ENCODE measurements around the gene JAK1. TPM values are rescaled to one million over a fixed set of nuclear protein-coding genes. Genes with fewer than 3 reads are reported as not detected.
A peak's percentile ranks its signal among the peaks of the same experiment; 100 is the strongest.

JAK1 gene
- total RNA-seq, 3 donors from 2014 or later = 179 to 258 (median 196) TPM

GRCh38 chr1:64880449-64880848 lies 85.9 kb downstream of the JAK1 start:
- DNase-seq (ENCODE audit: low spot score in 2 of 2) = no peak
- Histone ChIP-seq H3K9me3 (no peaks in the 10 kb centered on the region), H3K4me3 (no peak overlapping the region), H3K36me3 (peaks cover 3% of the 10 kb centered on the region), H3K4me1 (no peaks in the 10 kb centered on the region), H3K27me3 (no peaks in the 10 kb centered on the region), H3K27ac (no peak overlapping the region)
- no peak for TF ChIP-seq POLR2AphosphoS5 (IDR thresholded peaks at IDR 0.05)
- TF ChIP-seq CTCF (IDR thresholded peaks at IDR 0.05) = no peak
- TF ChIP-seq POLR2A (IDR thresholded peaks at IDR 0.05) = no peak
- intact Hi-C loops (cut with DNase I; ENCODE audit: low total_unique reads) = no loop called here

GRCh38 chr1:64878931-64879611 lies 87.3 kb downstream of the JAK1 start:
- no peaks in the 10 kb centered on the region for H3K9me3 ChIP-seq
- intact Hi-C loops (cut with DNase I; ENCODE audit: low total_unique reads) = no loop called here
- H3K4me1 ChIP-seq = no peaks in the 10 kb centered on the region
- no peaks in the 10 kb centered on the region for H3K27me3 ChIP-seq
- H3K4me3 ChIP-seq = no peak overlapping the region
- peaks cover 3% of the 10 kb centered on the region for H3K36me3 ChIP-seq
- TF ChIP-seq POLR2A (IDR thresholded peaks at IDR 0.05) (no peak), POLR2AphosphoS5 (IDR thresholded peaks at IDR 0.05) (no peak), CTCF (IDR thresholded peaks at IDR 0.05) (no peak)
- peak overlapping the region in 1 of 2 donors; percentile 4 for H3K27ac ChIP-seq
- no peak for DNase-seq (ENCODE audit: low spot score in 2 of 2)

GRCh38 chr1:64878090-64878489 lies 88.3 kb downstream of the JAK1 start:
- DNase-seq (ENCODE audit: low spot score in 2 of 2) = no peak
- intact Hi-C loops (cut with DNase I; ENCODE audit: low total_unique reads) = no loop called here
- Histone ChIP-seq H3K4me1 (no peaks in the 10 kb centered on the region), H3K27me3 (no peaks in the 10 kb centered on the region), H3K9me3 (no peaks in the 10 kb centered on the region), H3K4me3 (no peak overlapping the region), H3K27ac (no peak overlapping the region), H3K36me3 (no peaks in the 10 kb centered on the region)
- TF ChIP-seq POLR2AphosphoS5 (IDR thresholded peaks at IDR 0.05) (no peak), CTCF (IDR thresholded peaks at IDR 0.05) (no peak), POLR2A (IDR thresholded peaks at IDR 0.05) (no peak)

- no peak for TF ChIP-seq POLR2A (IDR thresholded peaks at IDR 0.05)
- TF ChIP-seq POLR2AphosphoS5 (IDR thresholded peaks at IDR 0.05) = no peak
- TF ChIP-seq CTCF (IDR thresholded peaks at IDR 0.05) = no peak
- intact Hi-C loops (cut with DNase I; ENCODE audit: low total_unique reads) = no loop called here
- Histone ChIP-seq H3K27ac (no peak overlapping the region), H3K4me3 (no peak overlapping the region), H3K27me3 (no peaks in the 10 kb centered on the region), H3K36me3 (no peaks in the 10 kb centered on the region), H3K9me3 (no peaks in the 10 kb centered on the region), H3K4me1 (no peaks in the 10 kb centered on the region)
- no peak for DNase-seq (ENCODE audit: low spot score in 2 of 2)
Observed at GRCh38 chr1:64877598-64877997, 88.8 kb downstream of the JAK1 start.

GRCh38 chr1:64877151-64877550 lies 89.2 kb downstream of the JAK1 start:
- H3K9me3 ChIP-seq = no peaks in the 10 kb centered on the region
- no peak overlapping the region for H3K27ac ChIP-seq
- H3K27me3 ChIP-seq = no peaks in the 10 kb centered on the region
- TF ChIP-seq CTCF (IDR thresholded peaks at IDR 0.05) (no peak), POLR2A (IDR thresholded peaks at IDR 0.05) (no peak), POLR2AphosphoS5 (IDR thresholded peaks at IDR 0.05) (no peak)
- H3K4me1 ChIP-seq = no peaks in the 10 kb centered on the region
- H3K4me3 ChIP-seq = no peak overlapping the region
- intact Hi-C loops (cut with DNase I; ENCODE audit: low total_unique reads) = no loop called here
- no peaks in the 10 kb centered on the region for H3K36me3 ChIP-seq
- DNase-seq (ENCODE audit: low spot score in 2 of 2) = no peak

All from breast epithelium (tissue), 4 donors.